Epithelial cell of esophagus (primary cell): ENCODE results near the gene LMBRD1.

Experiments
- DNase-seq: peaks from one replicate; pipeline ENCODE4 v3.0.0; 2010; ENCODE audit warnings: low read depth
- H3K4me3 ChIP-seq: 2 replicates; pipeline ENCODE4 v1.5.1; 2011; ENCODE audit warnings: mild to moderate bottlenecking, low read length, control low read depth
- CTCF ChIP-seq: IDR thresholded peaks from 2 replicates; pipeline ENCODE4 v1.5.1; 2011; ENCODE audit warnings: low read depth, mild to moderate bottlenecking, low read length, control low read depth, inconsistent platforms; ENCODE audit not compliant: insufficient read depth; ENCODE audit errors: missing control alignments

LMBRD1 gene

DNA sequence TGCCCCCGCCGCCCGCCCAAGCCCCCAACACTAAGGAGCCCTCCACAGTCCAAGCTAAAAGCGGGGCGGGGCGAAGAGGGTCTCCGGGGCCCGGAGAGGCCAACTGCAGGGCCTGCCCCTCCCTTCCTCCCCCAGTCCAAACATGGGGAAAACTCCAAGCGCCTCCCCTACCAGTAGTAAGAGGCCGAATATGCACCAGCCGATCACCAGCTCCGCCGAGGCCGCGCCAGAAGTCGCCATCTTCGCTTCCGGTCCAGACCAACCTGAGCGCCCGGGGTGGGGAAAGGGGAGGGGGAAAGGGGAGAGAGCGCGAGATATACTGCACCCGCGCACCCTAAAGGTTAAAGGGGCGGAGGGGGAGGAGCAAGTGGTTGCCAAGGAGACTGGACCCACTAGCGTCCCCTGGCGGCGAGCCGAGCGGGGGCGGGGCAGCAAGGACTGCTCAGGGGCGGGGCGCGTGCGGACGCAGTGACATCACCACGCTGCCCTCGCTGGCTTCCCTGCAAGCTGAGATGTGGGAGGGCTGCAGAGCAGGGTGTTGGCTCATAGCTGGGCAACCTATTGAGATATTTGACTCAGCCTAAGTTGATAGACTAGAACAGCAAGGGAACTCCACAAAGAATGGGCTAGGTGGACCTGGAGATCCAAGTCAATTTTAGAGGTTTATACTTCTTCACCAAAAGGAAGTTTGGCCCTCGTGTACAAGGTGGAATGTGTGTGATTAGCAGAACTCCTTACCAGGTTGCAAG is at the start of gene LMBRD1:
TSS of gene LMBRD1 (minus strand) at position 369 of the 749 bp plus-strand sequence. CDS start at position 240, 129 bp downstream.
- H3K4me3 ChIP-seq, result peak within 1 kb of the TSS; percentile 85
- peak; percentile 79 for TF ChIP-seq CTCF
- peak; percentile 99 for DNase-seq

DNA sequence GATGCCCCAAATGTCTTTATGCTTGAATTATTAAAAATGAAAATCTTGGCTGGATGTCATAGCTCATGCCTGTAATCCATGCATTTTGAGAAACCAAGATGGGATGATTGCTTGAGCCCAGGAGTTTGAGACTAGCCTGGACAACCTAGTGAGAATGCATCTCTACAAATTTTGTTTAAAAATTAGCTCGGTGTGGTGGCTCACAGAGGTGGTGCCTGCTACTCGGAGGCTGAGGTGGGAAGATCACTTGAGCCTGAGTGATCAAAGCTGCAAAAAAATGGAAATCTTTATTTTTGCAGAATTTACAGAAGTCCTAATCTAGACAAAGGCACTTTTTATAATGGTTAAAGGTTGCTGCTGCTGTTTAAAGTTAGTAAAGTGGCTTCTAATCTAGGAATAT is 49.5 kb upstream of the LMBRD1 start:
- no peak for TF ChIP-seq CTCF
- no peak for DNase-seq
- no peak overlapping the region for H3K4me3 ChIP-seq

- no peak for TF ChIP-seq CTCF
- H3K4me3 ChIP-seq, result no peak overlapping the region
- no peak for DNase-seq
Measured at GRCh38 chr6:69843189-69843588, 46.4 kb upstream of the LMBRD1 start.

- TF ChIP-seq CTCF, result no peak
- DNase-seq, result no peak
- H3K4me3 ChIP-seq, result no peak overlapping the region
Measured at GRCh38 chr6:69841862-69842261, 45.1 kb upstream of the LMBRD1 start.

- peak; percentile 90 for TF ChIP-seq CTCF
- DNase-seq, result peak; percentile 76
Measured at GRCh38 chr6:69835414-69836179, 38.8 kb upstream of the LMBRD1 start.

GRCh38 chr6:69832558-69832957 is 35.7 kb upstream of the LMBRD1 start:
- TF ChIP-seq CTCF, result no peak
- no peak overlapping the region for H3K4me3 ChIP-seq
- DNase-seq, result no peak

More at GRCh38 chr6:69835414-69836179, 38.8 kb upstream of the LMBRD1 start:
- no peak overlapping the region for H3K4me3 ChIP-seq
